ENCODE measurements around the gene IL17RB. TPM values are rescaled to one million over a fixed set of nuclear protein-coding genes. Genes with fewer than 3 reads are reported as not detected.

The IL17RB gene
- total RNA-seq, 1 experiment from 2014 or later, result not detected

DNA sequence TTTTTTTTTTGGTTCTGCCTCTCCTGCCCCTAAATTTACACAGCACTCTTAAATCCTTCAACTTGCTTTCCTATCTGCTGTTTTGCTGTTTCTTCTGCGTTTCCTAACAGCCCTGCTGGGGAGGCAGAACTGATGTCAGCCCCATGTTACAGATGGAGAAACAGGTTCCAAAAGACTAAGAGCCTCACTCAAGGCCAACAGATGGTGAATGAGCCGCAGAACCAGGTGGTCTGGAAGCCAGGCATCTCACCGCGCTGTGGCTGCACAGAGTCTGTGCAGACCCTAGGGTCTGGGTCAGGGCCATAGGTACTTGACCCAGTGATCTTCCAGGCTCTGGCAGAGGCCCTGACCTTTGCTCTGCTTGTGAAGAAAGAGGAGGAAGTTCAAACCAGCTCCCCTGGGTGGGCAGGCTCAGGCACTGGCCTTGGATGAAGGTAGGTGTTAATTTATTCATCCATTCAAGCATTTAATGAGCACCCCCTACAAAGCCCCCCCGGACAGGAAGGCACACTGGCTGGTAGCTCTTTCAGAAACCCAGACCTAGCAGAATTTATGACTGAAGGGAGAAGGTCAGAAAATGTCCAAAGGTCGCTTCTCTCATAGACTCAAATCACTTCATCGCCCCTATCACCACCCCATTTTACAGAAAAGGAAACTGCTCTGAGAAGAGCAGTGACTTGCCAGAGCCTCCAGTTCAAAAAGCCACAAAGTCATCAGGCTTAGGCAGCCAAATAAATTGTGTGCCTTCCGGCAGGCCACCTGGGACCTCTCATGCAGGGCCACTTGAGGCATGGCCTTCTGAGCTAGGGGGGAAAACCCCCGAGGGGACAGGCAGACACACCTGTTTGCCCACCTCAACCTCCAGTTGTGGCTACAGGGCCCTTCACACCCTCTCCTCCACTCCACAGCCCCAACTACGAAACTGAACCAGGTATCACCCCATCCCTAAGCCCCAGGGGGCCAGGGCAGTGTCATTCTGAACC lies 2.9 kb upstream of the IL17RB start:
- BruUV-seq (replicated peaks), result no TSS peak
- Histone ChIP-seq H3K4me1 (ENCODE audit: insufficient read depth, low read length, poor library complexity, severe bottlenecking) (no peaks in the 10 kb centered on the region), H3K27me3 (replicated peaks; ENCODE audit: insufficient read depth, low read depth, low read length, poor library complexity) (peaks cover 33% of the 10 kb centered on the region), H3K9me3 (ENCODE audit: low read depth, low read length, poor library complexity, severe bottlenecking) (no peaks in the 10 kb centered on the region), H3K4me3 (ENCODE audit: low read depth, low read length, poor library complexity, severe bottlenecking) (no peak overlapping the region), H3K27ac (ENCODE audit: low read depth, low read length, poor library complexity, severe bottlenecking) (no peak overlapping the region), H3K36me3 (ENCODE audit: insufficient read depth, low read length, poor library complexity, severe bottlenecking) (no peaks in the 10 kb centered on the region)
- no peak for DNase-seq (ENCODE audit: low spot score)
- CTCF ChIA-PET, result no interaction called here
- TF ChIP-seq, protein P1, sequence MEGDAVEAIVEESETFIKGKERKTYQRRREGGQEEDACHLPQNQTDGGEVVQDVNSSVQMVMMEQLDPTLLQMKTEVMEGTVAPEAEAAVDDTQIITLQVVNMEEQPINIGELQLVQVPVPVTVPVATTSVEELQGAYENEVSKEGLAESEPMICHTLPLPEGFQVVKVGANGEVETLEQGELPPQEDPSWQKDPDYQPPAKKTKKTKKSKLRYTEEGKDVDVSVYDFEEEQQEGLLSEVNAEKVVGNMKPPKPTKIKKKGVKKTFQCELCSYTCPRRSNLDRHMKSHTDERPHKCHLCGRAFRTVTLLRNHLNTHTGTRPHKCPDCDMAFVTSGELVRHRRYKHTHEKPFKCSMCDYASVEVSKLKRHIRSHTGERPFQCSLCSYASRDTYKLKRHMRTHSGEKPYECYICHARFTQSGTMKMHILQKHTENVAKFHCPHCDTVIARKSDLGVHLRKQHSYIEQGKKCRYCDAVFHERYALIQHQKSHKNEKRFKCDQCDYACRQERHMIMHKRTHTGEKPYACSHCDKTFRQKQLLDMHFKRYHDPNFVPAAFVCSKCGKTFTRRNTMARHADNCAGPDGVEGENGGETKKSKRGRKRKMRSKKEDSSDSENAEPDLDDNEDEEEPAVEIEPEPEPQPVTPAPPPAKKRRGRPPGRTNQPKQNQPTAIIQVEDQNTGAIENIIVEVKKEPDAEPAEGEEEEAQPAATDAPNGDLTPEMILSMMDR (conservative IDR thresholded peaks at IDR 0.05; ENCODE audit: low read depth, low read length), result no peak
- no peak for TF ChIP-seq EZH2 (IDR thresholded peaks at IDR 0.05; ENCODE audit: borderline replicate concordance, low read depth, low read length, poor library complexity, severe bottlenecking)
- POLR2A ChIA-PET (ENCODE audit: low non-redundant PET), result no interaction called here
- intact Hi-C loops (cut with micrococcal nuclease; ENCODE audit: unreplicated experiment), result no loop called here

DNA sequence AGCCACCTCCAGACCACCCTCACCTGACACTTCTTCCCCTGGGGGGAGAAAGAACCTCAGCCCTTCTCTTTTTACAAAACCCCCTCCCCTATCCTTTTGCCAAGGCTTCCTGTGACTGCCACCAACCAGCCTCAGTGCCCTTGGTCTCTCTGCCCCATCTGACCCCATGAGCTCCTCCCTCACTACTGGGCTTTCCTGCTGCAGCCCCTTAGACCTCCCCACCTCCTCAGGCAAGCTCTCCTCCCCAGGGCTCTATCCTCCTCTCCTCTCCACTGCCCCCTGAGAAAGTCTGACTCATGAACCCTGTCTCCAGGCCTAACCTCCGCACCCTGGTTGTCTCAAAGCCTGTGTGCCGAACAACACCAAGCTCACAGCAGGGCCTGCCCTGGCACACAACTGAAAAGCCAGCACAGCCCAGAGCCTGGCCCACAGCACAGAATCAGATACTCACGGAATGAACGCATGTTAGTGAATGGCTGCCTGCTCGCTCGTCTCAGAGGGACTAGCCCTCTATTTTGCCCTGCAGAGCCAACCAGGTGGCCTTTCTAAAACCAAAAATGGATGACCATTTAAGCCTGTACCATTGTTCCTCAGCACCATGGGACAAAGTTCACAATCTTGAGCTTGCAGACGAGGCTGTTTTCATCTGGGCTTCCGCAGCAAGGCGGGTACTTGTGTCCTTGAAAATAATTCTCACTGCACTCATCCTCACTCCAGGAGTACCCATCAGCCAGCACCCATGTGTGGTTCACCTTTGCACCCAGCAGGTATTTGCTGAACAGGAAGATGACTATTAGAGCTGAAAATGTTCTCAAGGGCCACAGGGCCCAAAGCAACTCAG lies 1.9 kb upstream of the IL17RB start:
- BruUV-seq (replicated peaks), result no TSS peak
- Histone ChIP-seq H3K4me3 (ENCODE audit: low read depth, low read length, poor library complexity, severe bottlenecking) (no peak overlapping the region), H3K27me3 (replicated peaks; ENCODE audit: insufficient read depth, low read depth, low read length, poor library complexity) (peaks cover 33% of the 10 kb centered on the region), H3K36me3 (ENCODE audit: insufficient read depth, low read length, poor library complexity, severe bottlenecking) (no peaks in the 10 kb centered on the region), H3K27ac (ENCODE audit: low read depth, low read length, poor library complexity, severe bottlenecking) (no peak overlapping the region), H3K4me1 (ENCODE audit: insufficient read depth, low read length, poor library complexity, severe bottlenecking) (no peaks in the 10 kb centered on the region), H3K9me3 (ENCODE audit: low read depth, low read length, poor library complexity, severe bottlenecking) (no peaks in the 10 kb centered on the region)
- ChIA-PET CTCF (no interaction called here), POLR2A (ENCODE audit: low non-redundant PET) (no interaction called here)
- TF ChIP-seq EZH2 (IDR thresholded peaks at IDR 0.05; ENCODE audit: borderline replicate concordance, low read depth, low read length, poor library complexity, severe bottlenecking), result no peak
- TF ChIP-seq, protein P1 (conservative IDR thresholded peaks at IDR 0.05; ENCODE audit: low read depth, low read length), result no peak
- DNase-seq (ENCODE audit: low spot score), result no peak
- intact Hi-C loops (cut with micrococcal nuclease; ENCODE audit: unreplicated experiment), result no loop called here

DNA sequence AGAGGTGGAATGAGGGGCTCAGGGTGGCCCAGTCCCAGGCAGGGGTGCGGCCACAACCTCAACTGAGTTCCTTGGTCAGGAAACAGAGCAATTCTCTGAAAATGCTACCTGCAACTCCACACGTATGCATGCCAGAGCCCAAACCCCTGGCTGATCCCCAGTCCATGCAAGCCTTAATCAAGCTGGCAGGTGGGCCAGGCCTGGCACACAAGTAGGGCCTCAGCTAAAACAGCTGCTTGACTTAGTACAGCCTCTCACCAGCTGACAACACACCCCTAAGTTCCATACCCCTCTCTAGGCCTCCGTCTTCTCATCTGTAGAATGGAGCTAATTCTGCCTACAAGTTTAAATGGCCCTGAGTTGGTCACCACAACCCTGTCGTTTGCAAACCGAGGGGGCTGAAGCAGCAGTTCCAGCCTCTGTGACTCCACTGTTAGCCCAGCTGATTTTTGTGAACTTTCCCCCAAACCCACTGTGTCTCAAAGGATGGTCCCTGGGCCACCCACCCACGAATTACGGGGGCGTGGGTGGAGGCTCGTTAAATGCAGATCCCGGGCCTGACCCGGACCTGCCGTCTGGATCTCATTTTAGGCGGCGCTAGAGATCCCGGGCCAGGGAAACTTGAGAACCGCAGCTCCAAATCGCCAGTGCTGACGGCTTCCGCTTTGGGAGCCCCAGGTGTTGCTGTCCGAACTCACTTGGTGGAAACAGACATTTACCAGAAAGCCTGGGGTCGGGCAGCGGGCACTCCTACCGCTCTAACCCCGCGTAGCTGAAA lies 1.1 kb upstream of the IL17RB start:
- H3K27ac ChIP-seq (ENCODE audit: low read depth, low read length, poor library complexity, severe bottlenecking), result no peak overlapping the region
- no TSS peak for BruUV-seq (replicated peaks)
- CTCF ChIA-PET, result no interaction called here
- H3K4me1 ChIP-seq (ENCODE audit: insufficient read depth, low read length, poor library complexity, severe bottlenecking), result no peaks in the 10 kb centered on the region
- H3K36me3 ChIP-seq (ENCODE audit: insufficient read depth, low read length, poor library complexity, severe bottlenecking), result no peaks in the 10 kb centered on the region
- peak; percentile 3 for DNase-seq (ENCODE audit: low spot score)
- TF ChIP-seq, protein P1 (conservative IDR thresholded peaks at IDR 0.05; ENCODE audit: low read depth, low read length), result no peak
- TF ChIP-seq EZH2 (IDR thresholded peaks at IDR 0.05; ENCODE audit: borderline replicate concordance, low read depth, low read length, poor library complexity, severe bottlenecking), result no peak
- no peaks in the 10 kb centered on the region for H3K9me3 ChIP-seq (ENCODE audit: low read depth, low read length, poor library complexity, severe bottlenecking)
- POLR2A ChIA-PET (ENCODE audit: low non-redundant PET), result no interaction called here
- H3K4me3 ChIP-seq (ENCODE audit: low read depth, low read length, poor library complexity, severe bottlenecking), result peak overlapping the region; percentile 29
- H3K27me3 ChIP-seq (replicated peaks; ENCODE audit: insufficient read depth, low read depth, low read length, poor library complexity), result peaks cover 33% of the 10 kb centered on the region
- intact Hi-C loops (cut with micrococcal nuclease; ENCODE audit: unreplicated experiment), result no loop called here
